Liver (tissue), 9 donors: ENCODE data around the gene NWD2. TPM values are rescaled to one million over a fixed set of nuclear protein-coding genes. Genes with fewer than 3 reads are reported as not detected.

Source experiments
- DNase-seq: peaks from one replicate; pipeline ENCODE4 v3.0.0-alpha.2; 2017; ENCODE audit warnings: low spot score
- H3K27ac ChIP-seq, 2 donors: one replicate each; pipeline ENCODE4 v1.7.0; 2013; ENCODE audit warnings: inconsistent platforms in 2 of 2, low read length in 2 of 2, control low read depth in 1 of 2, low read depth in 1 of 2, mild to moderate bottlenecking in 1 of 2
- H3K27me3 ChIP-seq, 4 donors: one replicate each; pipeline versions ENCODE4 v1.6.1 to v1.7.0; 2013; ENCODE audit warnings: low read length in 3 of 4, inconsistent platforms in 1 of 4, mild to moderate bottlenecking in 1 of 4, moderate library complexity in 1 of 4; ENCODE audit not compliant: control insufficient read depth in 4 of 4, insufficient read depth in 4 of 4
- H3K36me3 ChIP-seq, 4 donors: one replicate each; pipeline versions ENCODE4 v1.6.1 to v1.7.0; 2013; ENCODE audit warnings: low read length in 3 of 4, mild to moderate bottlenecking in 3 of 4, low read depth in 1 of 4, moderate library complexity in 1 of 4; ENCODE audit not compliant: control insufficient read depth in 4 of 4, insufficient read depth in 3 of 4
- H3K4me1 ChIP-seq, 4 donors: one replicate each; pipeline versions ENCODE4 v1.6.1 to v1.7.0; 2013; ENCODE audit warnings: low read length in 3 of 4, mild to moderate bottlenecking in 3 of 4, moderate library complexity in 1 of 4; ENCODE audit not compliant: control insufficient read depth in 4 of 4, insufficient read depth in 4 of 4
- H3K4me3 ChIP-seq, 3 donors: one replicate each; pipeline versions ENCODE4 v1.6.1 to v1.7.0; 2013; ENCODE audit warnings: low read length in 3 of 3, control low read depth in 1 of 3, low read depth in 1 of 3, mild to moderate bottlenecking in 1 of 3
- H3K9ac ChIP-seq, 2 donors: one replicate each; pipeline ENCODE4 v1.7.0; 2013; ENCODE audit warnings: low read length in 2 of 2, mild to moderate bottlenecking in 2 of 2, moderate library complexity in 2 of 2, control low read depth in 1 of 2, low read depth in 1 of 2
- H3K9me3 ChIP-seq, 4 donors: one replicate each; pipeline versions ENCODE4 v1.6.1 to v1.7.0; 2013; ENCODE audit warnings: low read length in 3 of 4; ENCODE audit not compliant: control insufficient read depth in 4 of 4
- FOXA1 ChIP-seq: IDR thresholded peaks from 2 replicates; pipeline ENCODE4 v1.6.1; 2016; ENCODE audit warnings: antibody characterized with exemption
- FOXA2 ChIP-seq: IDR thresholded peaks from 2 replicates; pipeline ENCODE4 v1.6.1; 2016; ENCODE audit warnings: antibody characterized with exemption
- GABPA ChIP-seq, 2 donors: IDR thresholded peaks in 1 of 2; conservative IDR thresholded peaks in 1 of 2; 2 replicates each; pipeline ENCODE4 v1.6.1; 2016; ENCODE audit warnings: antibody characterized with exemption in 2 of 2, mild to moderate bottlenecking in 1 of 2, moderate library complexity in 1 of 2
- HNF4A ChIP-seq, 2 donors: conservative IDR thresholded peaks; 2 replicates each; pipeline ENCODE4 v1.6.1; 2016; ENCODE audit warnings: antibody characterized with exemption in 2 of 2, mild to moderate bottlenecking in 2 of 2
- HNF4G ChIP-seq: IDR thresholded peaks from 2 replicates; pipeline ENCODE4 v1.6.1; 2016; ENCODE audit warnings: antibody characterized with exemption
- JUND ChIP-seq, 2 donors: IDR thresholded peaks; 2 replicates each; pipeline ENCODE4 v1.6.1; 2016; ENCODE audit warnings: antibody characterized with exemption in 2 of 2
- NR2F2 ChIP-seq: IDR thresholded peaks from 2 replicates; pipeline ENCODE4 v1.6.1; 2016; ENCODE audit warnings: antibody characterized with exemption
- RAD21 ChIP-seq, 2 donors: IDR thresholded peaks; 2 replicates each; pipeline ENCODE4 v1.6.1; 2016; ENCODE audit warnings: antibody characterized with exemption in 2 of 2, mild to moderate bottlenecking in 2 of 2
- RXRA ChIP-seq, 2 donors: IDR thresholded peaks; 2 replicates each; pipeline ENCODE4 v1.6.1; 2017 to 2018; ENCODE audit warnings: antibody characterized with exemption in 2 of 2, mild to moderate bottlenecking in 1 of 2
- TAF1 ChIP-seq: conservative IDR thresholded peaks from 2 replicates; pipeline ENCODE4 v1.6.1; 2016; ENCODE audit warnings: antibody characterized with exemption, mild to moderate bottlenecking
- YY1 ChIP-seq: IDR thresholded peaks from 2 replicates; pipeline ENCODE4 v1.6.1; 2016; ENCODE audit warnings: antibody characterized with exemption, mild to moderate bottlenecking
- WGBS: extraction: QIAGEN DNeasy Blood & Tissue Kit; methylation state at CpG from one replicate; pipeline ENCODE4 v1.1.7; 2013; 5-methylcytosine and 5-hydroxymethylcytosine counted together
- polyA plus RNA-seq, 2 donors: library from polyadenylated mRNA; stranded (reverse) in 1 of 2; unstranded in 1 of 2; fragments of 200-250 nt in 1 of 2; fragments of >200 nt in 1 of 2; fragmentation: Nextera tagmentation in 1 of 2; extraction: Ambion mirVana in 1 of 2; gene quantifications; one replicate each; pipeline versions ENCODE4 v1.2.1 to v1.2.3, GENCODE V29; 2013 to 2015
- total RNA-seq, 2 donors: library from RNA; depleted of rRNA; stranded (reverse); fragments of >200 nt; gene quantifications; one replicate each; pipeline ENCODE4 v1.2.3, GENCODE V29; 2014
- TF ChIP-seq, protein P1 (sequence below): IDR thresholded peaks from 2 replicates; pipeline ENCODE4 v1.6.1; 2016; ENCODE audit warnings: antibody characterized with exemption
- TF ChIP-seq, protein P2 (sequence below): IDR thresholded peaks from 2 replicates; pipeline ENCODE4 v1.6.1; 2016; ENCODE audit warnings: antibody characterized with exemption
- TF ChIP-seq, protein P3 (sequence below): fragments of 150-350 bp; IDR thresholded peaks from 2 replicates; pipeline ENCODE4 v1.5.1; 2017; ENCODE audit warnings: improper control_type of control experiment, low read depth, low read length; ENCODE audit not compliant: missing input control
- TF ChIP-seq, protein P4 (sequence below): IDR thresholded peaks from 2 replicates; pipeline ENCODE4 v1.6.1; 2016; ENCODE audit warnings: antibody characterized with exemption
- TF ChIP-seq, protein P5 (sequence below): IDR thresholded peaks from 2 replicates; pipeline ENCODE4 v1.6.1; 2016; ENCODE audit warnings: antibody characterized with exemption, mild to moderate bottlenecking
- donor health status: healthy.
- donor health status: healthy.
- donor health status: healthy.
- donor health status: healthy.
- donor health status: healthy.

The NWD2 gene
- total and polyA plus RNA-seq, 4 donors = 0.08 to 0.37 TPM; not detected in 2

DNA sequence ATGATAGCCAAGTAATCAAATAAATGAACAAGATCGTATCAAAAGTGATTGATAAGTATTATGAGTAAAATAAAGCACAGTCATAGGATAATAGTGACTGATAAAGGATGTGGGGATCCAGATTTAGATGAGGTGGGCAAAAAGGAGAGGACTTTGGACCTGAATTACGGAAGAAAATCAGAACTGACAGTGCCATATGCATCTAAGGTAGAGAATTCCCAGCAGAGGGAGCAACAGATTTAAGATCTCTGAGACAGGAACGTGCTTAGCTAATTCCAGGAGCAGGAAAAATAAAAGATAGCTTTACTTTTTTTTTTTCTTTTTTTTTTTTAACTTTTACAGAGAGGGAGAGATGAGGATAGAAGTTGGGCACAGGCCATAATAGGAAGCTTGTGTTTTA, 189.9 kb downstream of the NWD2 start:
- no peak for DNase-seq
- H3K27me3 ChIP-seq = no peaks in the 10 kb centered on the region

DNA sequence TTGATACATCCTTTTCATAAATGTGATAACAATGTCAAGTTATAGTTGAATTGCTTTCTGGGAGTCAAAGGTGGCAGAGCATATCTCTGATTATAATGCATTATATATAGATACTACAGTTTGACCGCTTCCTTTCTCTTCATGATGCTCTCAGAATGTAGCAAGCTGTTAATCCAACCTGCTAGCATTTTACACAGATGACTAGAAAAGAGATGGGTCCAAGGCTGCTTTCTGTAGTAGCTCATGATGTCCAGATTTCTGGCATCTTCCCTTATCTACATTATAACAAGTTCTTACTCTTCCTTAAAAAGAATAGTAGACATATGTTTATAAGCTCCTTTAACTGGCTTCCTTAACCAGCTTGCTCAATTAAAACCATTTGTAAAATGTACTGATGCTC, 192.0 kb downstream of the NWD2 start:
- WGBS = 90% methylated on average over 1 of the region's 1 CpG
- H3K27me3 ChIP-seq = no peaks in the 10 kb centered on the region
- peaks cover 3 to 14% (median 11%) of the 10 kb centered on the region in 4 donors for H3K4me1 ChIP-seq
- H3K4me3 ChIP-seq = no peak overlapping the region
- no peaks in the 10 kb centered on the region for H3K36me3 ChIP-seq
- DNase-seq = no peak
- no peak overlapping the region for H3K9ac ChIP-seq
- no peak overlapping the region for H3K27ac ChIP-seq
- H3K9me3 ChIP-seq = no peaks in the 10 kb centered on the region
- TF ChIP-seq, protein P1, sequence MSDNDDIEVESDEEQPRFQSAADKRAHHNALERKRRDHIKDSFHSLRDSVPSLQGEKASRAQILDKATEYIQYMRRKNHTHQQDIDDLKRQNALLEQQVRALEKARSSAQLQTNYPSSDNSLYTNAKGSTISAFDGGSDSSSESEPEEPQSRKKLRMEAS = no peak
- TF ChIP-seq JUND (IDR thresholded peaks at IDR 0.05) = no peak
- TF ChIP-seq TAF1 = no peak
- TF ChIP-seq, protein P2, sequence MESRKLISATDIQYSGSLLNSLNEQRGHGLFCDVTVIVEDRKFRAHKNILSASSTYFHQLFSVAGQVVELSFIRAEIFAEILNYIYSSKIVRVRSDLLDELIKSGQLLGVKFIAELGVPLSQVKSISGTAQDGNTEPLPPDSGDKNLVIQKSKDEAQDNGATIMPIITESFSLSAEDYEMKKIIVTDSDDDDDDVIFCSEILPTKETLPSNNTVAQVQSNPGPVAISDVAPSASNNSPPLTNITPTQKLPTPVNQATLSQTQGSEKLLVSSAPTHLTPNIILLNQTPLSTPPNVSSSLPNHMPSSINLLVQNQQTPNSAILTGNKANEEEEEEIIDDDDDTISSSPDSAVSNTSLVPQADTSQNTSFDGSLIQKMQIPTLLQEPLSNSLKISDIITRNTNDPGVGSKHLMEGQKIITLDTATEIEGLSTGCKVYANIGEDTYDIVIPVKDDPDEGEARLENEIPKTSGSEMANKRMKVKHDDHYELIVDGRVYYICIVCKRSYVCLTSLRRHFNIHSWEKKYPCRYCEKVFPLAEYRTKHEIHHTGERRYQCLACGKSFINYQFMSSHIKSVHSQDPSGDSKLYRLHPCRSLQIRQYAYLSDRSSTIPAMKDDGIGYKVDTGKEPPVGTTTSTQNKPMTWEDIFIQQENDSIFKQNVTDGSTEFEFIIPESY = no peak
- no peak for TF ChIP-seq YY1
- TF ChIP-seq NR2F2 = no peak
- no peak for TF ChIP-seq HNF4G
- TF ChIP-seq FOXA2 = no peak
- TF ChIP-seq RAD21 (IDR thresholded peaks at IDR 0.05) = no peak

More for the DNA sequence above, 189.9 kb downstream of the NWD2 start:
- WGBS = 43% methylated on average over 3 of the region's 3 CpGs
- no peaks in the 10 kb centered on the region for H3K9me3 ChIP-seq
- TF ChIP-seq, protein P1 = no peak
- TF ChIP-seq, protein P3, sequence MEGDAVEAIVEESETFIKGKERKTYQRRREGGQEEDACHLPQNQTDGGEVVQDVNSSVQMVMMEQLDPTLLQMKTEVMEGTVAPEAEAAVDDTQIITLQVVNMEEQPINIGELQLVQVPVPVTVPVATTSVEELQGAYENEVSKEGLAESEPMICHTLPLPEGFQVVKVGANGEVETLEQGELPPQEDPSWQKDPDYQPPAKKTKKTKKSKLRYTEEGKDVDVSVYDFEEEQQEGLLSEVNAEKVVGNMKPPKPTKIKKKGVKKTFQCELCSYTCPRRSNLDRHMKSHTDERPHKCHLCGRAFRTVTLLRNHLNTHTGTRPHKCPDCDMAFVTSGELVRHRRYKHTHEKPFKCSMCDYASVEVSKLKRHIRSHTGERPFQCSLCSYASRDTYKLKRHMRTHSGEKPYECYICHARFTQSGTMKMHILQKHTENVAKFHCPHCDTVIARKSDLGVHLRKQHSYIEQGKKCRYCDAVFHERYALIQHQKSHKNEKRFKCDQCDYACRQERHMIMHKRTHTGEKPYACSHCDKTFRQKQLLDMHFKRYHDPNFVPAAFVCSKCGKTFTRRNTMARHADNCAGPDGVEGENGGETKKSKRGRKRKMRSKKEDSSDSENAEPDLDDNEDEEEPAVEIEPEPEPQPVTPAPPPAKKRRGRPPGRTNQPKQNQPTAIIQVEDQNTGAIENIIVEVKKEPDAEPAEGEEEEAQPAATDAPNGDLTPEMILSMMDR = peak; percentile 21
- TF ChIP-seq YY1 = no peak
- peak; percentile 23 to 59 for TF ChIP-seq HNF4A (conservative IDR thresholded peaks at IDR 0.05)
- TF ChIP-seq NR2F2 = no peak
- no peak for TF ChIP-seq GABPA (IDR thresholded peaks at IDR 0.05 in 1 of 2, conservative IDR thresholded peaks at IDR 0.05 in 1 of 2)
- TF ChIP-seq, protein P4, sequence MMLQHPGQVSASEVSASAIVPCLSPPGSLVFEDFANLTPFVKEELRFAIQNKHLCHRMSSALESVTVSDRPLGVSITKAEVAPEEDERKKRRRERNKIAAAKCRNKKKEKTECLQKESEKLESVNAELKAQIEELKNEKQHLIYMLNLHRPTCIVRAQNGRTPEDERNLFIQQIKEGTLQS = no peak
- TF ChIP-seq HNF4G = no peak
- TF ChIP-seq, protein P5, sequence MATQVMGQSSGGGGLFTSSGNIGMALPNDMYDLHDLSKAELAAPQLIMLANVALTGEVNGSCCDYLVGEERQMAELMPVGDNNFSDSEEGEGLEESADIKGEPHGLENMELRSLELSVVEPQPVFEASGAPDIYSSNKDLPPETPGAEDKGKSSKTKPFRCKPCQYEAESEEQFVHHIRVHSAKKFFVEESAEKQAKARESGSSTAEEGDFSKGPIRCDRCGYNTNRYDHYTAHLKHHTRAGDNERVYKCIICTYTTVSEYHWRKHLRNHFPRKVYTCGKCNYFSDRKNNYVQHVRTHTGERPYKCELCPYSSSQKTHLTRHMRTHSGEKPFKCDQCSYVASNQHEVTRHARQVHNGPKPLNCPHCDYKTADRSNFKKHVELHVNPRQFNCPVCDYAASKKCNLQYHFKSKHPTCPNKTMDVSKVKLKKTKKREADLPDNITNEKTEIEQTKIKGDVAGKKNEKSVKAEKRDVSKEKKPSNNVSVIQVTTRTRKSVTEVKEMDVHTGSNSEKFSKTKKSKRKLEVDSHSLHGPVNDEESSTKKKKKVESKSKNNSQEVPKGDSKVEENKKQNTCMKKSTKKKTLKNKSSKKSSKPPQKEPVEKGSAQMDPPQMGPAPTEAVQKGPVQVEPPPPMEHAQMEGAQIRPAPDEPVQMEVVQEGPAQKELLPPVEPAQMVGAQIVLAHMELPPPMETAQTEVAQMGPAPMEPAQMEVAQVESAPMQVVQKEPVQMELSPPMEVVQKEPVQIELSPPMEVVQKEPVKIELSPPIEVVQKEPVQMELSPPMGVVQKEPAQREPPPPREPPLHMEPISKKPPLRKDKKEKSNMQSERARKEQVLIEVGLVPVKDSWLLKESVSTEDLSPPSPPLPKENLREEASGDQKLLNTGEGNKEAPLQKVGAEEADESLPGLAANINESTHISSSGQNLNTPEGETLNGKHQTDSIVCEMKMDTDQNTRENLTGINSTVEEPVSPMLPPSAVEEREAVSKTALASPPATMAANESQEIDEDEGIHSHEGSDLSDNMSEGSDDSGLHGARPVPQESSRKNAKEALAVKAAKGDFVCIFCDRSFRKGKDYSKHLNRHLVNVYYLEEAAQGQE = no peak
- TF ChIP-seq RAD21 (IDR thresholded peaks at IDR 0.05) = peak; percentile 64 to 69
- TF ChIP-seq FOXA1 = no peak
- no peak for TF ChIP-seq TAF1
- TF ChIP-seq, protein P2 = no peak
- TF ChIP-seq RXRA (IDR thresholded peaks at IDR 0.05) = no peak
- no peak overlapping the region for H3K27ac ChIP-seq
- H3K9ac ChIP-seq = no peak overlapping the region
- H3K4me1 ChIP-seq = peaks cover 5 to 28% (median 25%) of the 10 kb centered on the region in 4 donors
- H3K4me3 ChIP-seq = no peak overlapping the region
- no peaks in the 10 kb centered on the region for H3K36me3 ChIP-seq
